Measurements from ENCODE around the gene PARD6A. TPM values are rescaled to one million over a fixed set of nuclear protein-coding genes. Genes with fewer than 3 reads are reported as not detected.
"Not testable (repeated sequence)": the region's sequence is repeated elsewhere in the genome, so short reads cannot be mapped to it uniquely, and the experiment has no call there.

The PARD6A gene
- total RNA-seq, 2 experiments from 2014 or later: 9.5 to 11.1 TPM

DNA sequence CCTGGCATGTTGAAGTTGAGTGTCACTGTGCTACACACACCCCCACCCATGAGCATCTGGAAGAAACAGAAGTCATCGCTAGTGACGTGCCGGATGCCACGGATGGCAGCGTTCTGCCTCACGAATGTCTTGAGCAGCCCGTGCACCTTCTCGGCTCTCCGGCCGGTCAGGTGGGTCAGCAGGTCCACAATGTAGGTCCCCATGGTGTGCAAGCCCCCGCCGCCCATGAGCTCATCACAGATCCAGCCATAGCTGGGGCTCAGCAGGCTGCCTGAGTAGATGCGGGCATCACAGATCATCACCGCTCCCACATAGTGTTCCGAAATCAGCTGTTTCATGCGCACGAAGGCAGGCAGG is 14.8 kb downstream of the PARD6A start:
- peaks cover 3% of the 10 kb centered on the region for H3K4me1 Mint-ChIP-seq
- H3K27ac Mint-ChIP-seq: no peak overlapping the region
- H3K4me3 Mint-ChIP-seq: no peak overlapping the region
- no peaks in the 10 kb centered on the region for H3K27me3 Mint-ChIP-seq
- DNase-seq: no peak
- POLR2A ChIA-PET: interaction anchor here (1.3 kb wide), 1 partner anchor 168 kb away, joined by 3 read pairs; no protein-coding TSS in a partner anchor
- no peaks in the 10 kb centered on the region for H3K36me3 Mint-ChIP-seq
- no peak for ATAC-seq (ENCODE audit: low read depth)
- no peaks in the 10 kb centered on the region for H3K9me3 Mint-ChIP-seq

DNA sequence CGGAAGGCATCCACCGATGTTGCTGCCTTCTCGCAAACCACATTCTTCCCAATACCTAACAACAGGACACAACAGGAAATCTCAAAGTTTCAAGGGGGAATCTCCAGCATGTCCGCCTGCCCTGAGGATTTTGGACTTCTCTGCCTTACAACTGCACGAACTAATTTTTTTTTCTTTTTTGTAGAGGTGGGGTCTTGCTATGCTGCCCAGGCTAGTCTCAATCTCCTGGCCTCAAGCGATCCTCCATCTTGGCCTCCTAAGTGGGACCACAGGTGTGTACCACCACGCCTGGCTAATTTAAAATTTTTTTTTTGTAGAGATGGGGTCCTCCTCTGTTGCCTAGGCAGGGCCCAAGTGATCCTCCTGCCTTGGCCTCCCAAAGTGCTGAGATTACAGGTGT is 15.2 kb downstream of the PARD6A start:
- H3K4me3 Mint-ChIP-seq: no peak overlapping the region
- H3K4me1 Mint-ChIP-seq: peaks cover 3% of the 10 kb centered on the region
- no peaks in the 10 kb centered on the region for H3K9me3 Mint-ChIP-seq
- no peaks in the 10 kb centered on the region for H3K36me3 Mint-ChIP-seq
- ATAC-seq (ENCODE audit: low read depth): no peak
- DNase-seq: no peak
- no peak overlapping the region for H3K27ac Mint-ChIP-seq
- POLR2A ChIA-PET: interaction anchor here (1.3 kb wide), 1 partner anchor 167 kb away, joined by 3 read pairs; no protein-coding TSS in a partner anchor
- no peaks in the 10 kb centered on the region for H3K27me3 Mint-ChIP-seq

DNA sequence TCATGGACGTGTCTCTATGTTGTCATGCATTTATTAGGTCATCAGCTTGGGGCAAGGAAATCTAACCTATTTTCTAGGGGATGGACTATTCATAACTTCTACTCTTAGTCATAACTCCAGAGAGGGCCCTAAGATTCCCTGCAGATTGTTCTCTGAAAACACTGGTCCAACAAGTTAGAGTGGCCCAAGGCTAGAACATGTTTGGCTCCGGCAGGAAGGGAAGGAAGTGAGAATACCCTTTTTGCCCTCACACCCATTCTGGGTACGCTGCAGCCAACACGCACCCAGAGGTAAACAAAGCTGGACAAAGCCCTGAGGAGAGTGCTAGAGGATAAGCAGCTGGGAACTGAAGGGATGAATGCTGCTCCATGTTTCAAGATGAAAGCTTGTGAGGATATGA is 15.8 kb downstream of the PARD6A start:
- DNase-seq (no peak), ATAC-seq (ENCODE audit: low read depth) (no peak)
- Mint-ChIP-seq H3K4me3 (no peak overlapping the region), H3K9me3 (no peaks in the 10 kb centered on the region), H3K27ac (no peak overlapping the region), H3K4me1 (peaks cover 3% of the 10 kb centered on the region), H3K27me3 (no peaks in the 10 kb centered on the region), H3K36me3 (no peaks in the 10 kb centered on the region)
- POLR2A ChIA-PET: interaction anchor here (1.3 kb wide), 1 partner anchor 167 kb away, joined by 3 read pairs; no protein-coding TSS in a partner anchor

DNA sequence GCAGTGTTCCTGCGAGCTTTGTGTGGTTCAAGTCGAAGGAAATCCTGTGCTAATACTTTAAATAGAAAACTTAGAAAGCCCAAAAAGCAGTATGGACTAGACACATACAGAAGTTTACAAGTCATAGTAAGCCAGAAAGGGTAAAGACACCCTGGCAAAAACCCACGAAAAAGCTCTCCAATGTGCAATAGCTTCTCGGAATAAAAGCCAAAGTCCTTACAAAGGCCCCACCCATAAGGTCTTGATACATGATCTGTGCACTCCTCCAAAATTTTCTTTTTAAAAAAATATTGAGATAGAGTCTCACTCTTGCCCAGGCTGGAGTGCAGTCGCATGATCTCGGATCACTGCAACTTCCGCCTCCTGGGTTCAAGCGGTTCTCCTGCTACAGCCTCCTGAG is 16.2 kb downstream of the PARD6A start:
- DNase-seq (no peak), ATAC-seq (ENCODE audit: low read depth) (no peak)
- H3K27ac Mint-ChIP-seq: no peak overlapping the region
- H3K36me3 Mint-ChIP-seq: no peaks in the 10 kb centered on the region
- H3K27me3 Mint-ChIP-seq: no peaks in the 10 kb centered on the region
- no peaks in the 10 kb centered on the region for H3K9me3 Mint-ChIP-seq
- H3K4me1 Mint-ChIP-seq: peaks cover 3% of the 10 kb centered on the region
- H3K4me3 Mint-ChIP-seq: no peak overlapping the region
- POLR2A ChIA-PET: interaction anchor here (1.3 kb wide), 1 partner anchor 166 kb away, joined by 3 read pairs; no protein-coding TSS in a partner anchor

DNA sequence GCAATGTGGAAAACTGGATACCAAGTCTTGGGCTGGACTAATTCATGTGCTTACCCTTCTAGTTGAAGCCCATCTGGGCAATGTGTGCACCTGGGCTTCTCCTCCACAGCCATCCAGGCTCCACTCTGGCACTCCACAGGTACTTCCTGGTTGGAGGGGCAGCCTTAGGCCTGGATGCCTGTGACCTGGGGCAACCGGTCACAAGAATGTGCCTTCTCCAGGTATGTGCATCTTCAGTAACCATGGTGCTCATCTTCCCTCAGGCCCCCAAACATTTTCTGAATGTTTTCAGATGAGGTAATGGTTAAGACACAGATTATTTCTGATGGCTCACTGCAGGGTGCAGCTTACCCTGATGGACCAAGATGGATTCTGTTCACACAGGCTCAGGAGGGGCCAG is 17.0 kb downstream of the PARD6A start:
- Mint-ChIP-seq H3K27ac (no peak overlapping the region), H3K4me1 (no peaks in the 10 kb centered on the region), H3K4me3 (no peak overlapping the region), H3K36me3 (no peaks in the 10 kb centered on the region), H3K9me3 (no peaks in the 10 kb centered on the region), H3K27me3 (no peaks in the 10 kb centered on the region)
- DNase-seq (no peak), ATAC-seq (ENCODE audit: low read depth) (no peak)
- POLR2A ChIA-PET: no interaction called here

DNA sequence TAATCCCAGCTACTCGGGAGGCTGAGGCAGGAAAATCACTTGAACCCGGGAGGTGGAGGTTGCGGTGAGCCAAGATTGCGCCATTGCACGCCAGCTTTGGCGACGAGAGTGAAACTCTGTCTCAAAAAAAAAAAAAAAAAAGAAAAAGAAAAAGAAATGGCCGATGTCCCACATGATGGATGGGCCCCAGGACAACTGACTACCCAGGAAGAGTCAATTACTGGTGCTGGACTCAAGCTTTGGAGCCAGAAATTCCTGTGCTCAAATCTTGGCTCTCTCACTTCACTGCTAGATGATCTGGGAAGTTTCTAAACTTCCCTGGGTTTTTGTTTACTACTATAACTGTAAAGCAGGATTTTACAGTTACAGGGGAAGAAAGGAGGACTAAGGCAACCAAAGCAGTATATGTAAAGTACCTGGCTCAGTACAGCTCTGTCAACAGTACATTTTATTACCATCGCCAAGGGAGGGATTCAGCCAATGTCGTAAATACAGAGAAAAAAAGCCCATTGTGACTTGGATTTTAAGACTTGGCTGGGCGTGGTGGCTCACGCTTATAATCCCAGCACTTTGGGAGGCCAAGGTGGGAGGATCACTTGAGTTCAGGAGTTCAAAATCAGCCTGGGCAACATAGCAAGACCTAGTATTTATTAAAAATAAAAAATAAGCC is 17.7 kb downstream of the PARD6A start:
- no peak overlapping the region for H3K27ac Mint-ChIP-seq
- no peaks in the 10 kb centered on the region for H3K4me1 Mint-ChIP-seq
- no peak overlapping the region for H3K4me3 Mint-ChIP-seq
- H3K9me3 Mint-ChIP-seq: no peaks in the 10 kb centered on the region
- DNase-seq (no peak), ATAC-seq (ENCODE audit: low read depth) (no peak)
- POLR2A ChIA-PET: interaction anchor here (0.7 kb wide), 1 partner anchor 154 kb away, joined by 4 read pairs; no protein-coding TSS in a partner anchor
- H3K36me3 Mint-ChIP-seq: no peaks in the 10 kb centered on the region
- H3K27me3 Mint-ChIP-seq: no peaks in the 10 kb centered on the region

DNA sequence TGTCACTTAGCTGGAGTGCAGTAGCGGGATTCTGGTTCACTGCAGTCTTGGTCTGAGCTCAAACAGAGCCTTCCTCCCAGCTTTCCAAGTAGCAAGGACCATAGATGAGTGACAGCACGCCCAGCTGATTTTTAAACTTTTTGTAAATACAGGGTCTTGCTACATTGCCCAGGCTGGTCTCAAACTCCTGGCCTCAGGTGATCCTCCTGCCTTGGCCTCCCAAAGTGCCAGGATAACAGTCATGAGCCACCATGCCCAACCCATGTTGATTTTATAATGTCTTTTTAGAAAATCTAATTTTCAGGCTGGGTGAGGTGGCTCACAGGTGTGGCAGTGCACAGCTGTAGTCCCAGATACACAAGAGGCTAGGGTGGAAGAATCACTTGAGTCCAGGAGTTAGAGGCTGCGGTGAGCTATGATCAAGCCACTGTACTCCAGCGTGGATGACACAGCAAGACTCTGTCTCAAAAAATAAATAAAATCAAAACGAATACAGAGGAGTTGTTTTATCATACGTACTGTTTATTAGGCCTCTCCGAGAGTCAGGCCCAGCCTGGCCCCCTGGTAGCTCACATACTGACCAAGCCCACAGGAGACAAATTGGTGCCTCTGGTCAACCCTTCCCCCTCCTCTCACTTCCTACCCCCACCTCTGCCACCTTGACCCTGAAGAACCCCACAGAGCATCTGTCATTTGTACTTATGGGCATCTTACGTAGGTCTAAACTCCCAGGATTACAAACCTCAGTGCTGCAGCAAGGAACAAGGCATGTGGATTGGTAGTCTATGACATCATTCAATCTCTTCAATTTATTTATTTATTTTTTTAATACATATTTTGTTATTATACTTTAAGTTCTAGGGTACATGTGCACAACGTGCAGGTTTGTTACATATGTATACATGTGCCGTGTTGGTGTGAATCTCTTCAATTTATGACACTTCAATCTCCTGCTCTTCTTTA is 19.5 kb downstream of the PARD6A start:
- ATAC-seq (ENCODE audit: low read depth) (no peak), DNase-seq (no peak)
- H3K27ac Mint-ChIP-seq: no peak overlapping the region
- POLR2A ChIA-PET: interaction anchor here (0.7 to 1.1 kb wide), 2 partner anchors 47 to 254 kb away, joined by 3 read pairs; no protein-coding TSS in a partner anchor
- no peaks in the 10 kb centered on the region for H3K4me1 Mint-ChIP-seq
- no peaks in the 10 kb centered on the region for H3K36me3 Mint-ChIP-seq
- H3K27me3 Mint-ChIP-seq: no peaks in the 10 kb centered on the region
- no peaks in the 10 kb centered on the region for H3K9me3 Mint-ChIP-seq
- H3K4me3 Mint-ChIP-seq: no peak overlapping the region

DNA sequence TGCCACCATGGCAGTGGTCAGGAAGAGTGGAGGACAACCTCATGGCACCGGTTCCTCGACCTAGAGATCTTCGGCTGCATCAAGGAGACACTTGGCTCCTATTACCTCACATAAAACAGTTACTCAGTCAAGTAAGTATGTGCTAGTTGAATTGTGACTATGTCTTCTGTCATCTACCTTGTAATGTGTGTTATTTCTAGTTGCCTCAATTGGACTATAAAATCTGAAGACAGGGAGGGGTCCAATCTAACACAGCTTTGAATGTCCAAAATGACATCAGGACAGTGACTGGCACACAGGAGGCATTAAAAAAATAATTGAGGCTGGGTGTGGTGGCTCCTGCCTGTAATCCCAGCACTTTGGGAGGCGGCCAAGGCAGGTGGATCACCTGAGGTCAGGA is 23.0 kb downstream of the PARD6A start:
- no peaks in the 10 kb centered on the region for H3K4me1 Mint-ChIP-seq
- H3K27ac Mint-ChIP-seq: no peak overlapping the region
- POLR2A ChIA-PET: no interaction called here
- no peak for ATAC-seq (ENCODE audit: low read depth)
- no peak overlapping the region for H3K4me3 Mint-ChIP-seq
- H3K36me3 Mint-ChIP-seq: peaks cover 2% of the 10 kb centered on the region
- no peaks in the 10 kb centered on the region for H3K27me3 Mint-ChIP-seq
- no peak for DNase-seq
- no peaks in the 10 kb centered on the region for H3K9me3 Mint-ChIP-seq

DNA sequence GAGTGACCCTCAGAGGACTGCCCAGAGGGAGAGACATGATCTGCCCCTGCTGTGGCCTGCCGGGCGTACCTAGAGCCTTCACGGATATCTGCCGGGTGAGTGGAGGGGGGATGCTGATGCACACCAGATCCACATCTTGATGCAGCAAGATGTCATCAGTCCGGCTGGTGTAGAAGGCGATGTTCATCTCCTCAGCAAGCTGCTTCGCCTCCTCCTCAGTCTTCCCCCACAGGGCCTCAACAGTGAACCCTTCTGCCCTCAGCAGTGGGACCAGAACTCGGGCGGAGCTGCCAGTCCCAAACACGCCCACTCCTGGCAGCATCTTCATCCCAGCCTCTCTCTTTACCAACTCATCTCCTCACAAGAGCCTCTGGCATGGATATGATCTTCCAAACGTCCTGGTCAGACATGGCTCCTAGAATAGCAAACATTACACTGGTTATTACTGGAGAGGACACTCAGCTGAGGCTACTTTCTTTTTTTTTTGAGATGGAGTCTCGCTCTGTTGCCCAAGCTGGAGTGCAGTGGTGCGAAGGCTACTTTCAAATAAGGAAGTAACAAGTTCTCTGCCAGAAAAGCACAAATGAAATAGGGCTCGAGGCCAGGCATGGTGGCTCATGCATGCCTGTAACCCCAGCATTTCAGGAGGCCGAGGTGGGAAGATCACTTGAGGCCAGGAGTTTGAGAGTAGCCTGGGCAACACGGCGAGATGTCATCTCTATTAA is 24.8 kb downstream of the PARD6A start:
- Mint-ChIP-seq H3K27ac (no peak overlapping the region), H3K27me3 (no peaks in the 10 kb centered on the region), H3K4me1 (no peaks in the 10 kb centered on the region), H3K4me3 (no peak overlapping the region), H3K36me3 (peaks cover 2% of the 10 kb centered on the region), H3K9me3 (no peaks in the 10 kb centered on the region)
- POLR2A ChIA-PET: interaction anchor here (0.7 kb wide), 1 partner anchor 59 kb away, joined by 3 read pairs; no protein-coding TSS in a partner anchor
- DNase-seq (no peak), ATAC-seq (ENCODE audit: low read depth) (no peak)

DNA sequence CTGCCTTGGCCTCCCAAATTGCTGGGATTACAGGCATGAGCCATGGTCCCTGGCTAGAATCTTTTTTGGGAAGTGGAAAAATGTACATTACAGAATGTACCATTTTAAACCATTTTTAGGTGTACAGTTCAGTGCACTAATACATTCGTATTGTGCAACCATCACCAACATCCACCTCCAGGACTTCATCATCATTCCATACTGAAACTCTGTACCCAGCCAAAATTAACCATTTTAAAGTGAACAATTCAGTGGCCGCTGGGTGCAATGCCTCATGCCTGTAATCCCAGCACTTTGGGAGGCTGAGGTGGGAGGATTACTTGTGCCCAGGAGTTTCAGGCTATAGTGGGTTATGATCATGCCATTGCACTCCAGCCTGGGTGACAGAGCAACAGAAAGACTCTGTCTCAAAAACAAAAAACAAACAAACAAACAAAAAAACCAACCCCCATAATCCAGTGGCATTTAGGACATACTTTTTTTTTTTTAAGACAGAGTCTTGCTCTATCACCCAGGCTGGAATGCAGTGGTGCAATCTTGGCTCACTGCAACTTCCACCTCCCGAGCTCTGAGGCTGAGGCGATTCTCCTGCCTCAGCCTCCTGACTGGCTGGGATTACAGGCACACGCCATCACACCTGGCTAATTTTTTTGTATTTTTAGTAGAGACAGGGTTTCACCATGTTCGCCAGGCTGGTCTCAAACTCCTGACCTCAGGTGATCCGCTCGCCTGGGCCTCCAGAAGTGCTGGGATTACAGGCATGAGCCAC is 32.9 kb downstream of the PARD6A start:
- H3K4me1 Mint-ChIP-seq; DNase-seq; H3K4me3 Mint-ChIP-seq; H3K27ac Mint-ChIP-seq; H3K27me3 Mint-ChIP-seq; ATAC-seq (ENCODE audit: low read depth); H3K9me3 Mint-ChIP-seq: not testable (repeated sequence)
- POLR2A ChIA-PET: interaction anchor here (0.9 kb wide), 1 partner anchor 446 kb away, joined by 4 read pairs; no protein-coding TSS in a partner anchor
- H3K36me3 Mint-ChIP-seq: peaks cover 11% of the 10 kb centered on the region

DNA sequence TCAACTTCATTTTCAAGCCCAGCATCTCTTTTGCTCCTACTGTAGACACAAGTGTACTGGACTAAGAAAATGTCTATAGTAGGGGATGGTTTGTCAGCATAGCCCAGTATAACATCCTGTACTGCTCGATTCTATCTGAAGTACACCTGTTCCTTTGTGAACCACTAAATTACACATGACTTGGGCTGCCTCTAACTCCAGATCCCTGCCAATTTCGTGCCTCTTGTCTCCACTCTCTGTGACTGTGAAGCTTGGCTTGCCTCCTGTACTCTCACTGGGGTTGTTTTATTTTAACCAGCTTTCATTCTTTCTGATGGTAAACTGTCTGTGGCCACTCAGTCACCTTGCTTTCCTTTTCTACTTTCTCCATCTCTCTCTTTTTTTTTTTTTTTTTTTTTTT is 33.9 kb downstream of the PARD6A start:
- H3K4me3 Mint-ChIP-seq: no peak overlapping the region
- no peaks in the 10 kb centered on the region for H3K9me3 Mint-ChIP-seq
- no peak overlapping the region for H3K27ac Mint-ChIP-seq
- peaks cover 4% of the 10 kb centered on the region for H3K4me1 Mint-ChIP-seq
- no peaks in the 10 kb centered on the region for H3K27me3 Mint-ChIP-seq
- DNase-seq (no peak), ATAC-seq (ENCODE audit: low read depth) (no peak)
- POLR2A ChIA-PET: interaction anchor here (0.6 kb wide), 1 partner anchor 397 kb away, joined by 5 read pairs; no protein-coding TSS in a partner anchor
- peaks cover 11% of the 10 kb centered on the region for H3K36me3 Mint-ChIP-seq

DNA sequence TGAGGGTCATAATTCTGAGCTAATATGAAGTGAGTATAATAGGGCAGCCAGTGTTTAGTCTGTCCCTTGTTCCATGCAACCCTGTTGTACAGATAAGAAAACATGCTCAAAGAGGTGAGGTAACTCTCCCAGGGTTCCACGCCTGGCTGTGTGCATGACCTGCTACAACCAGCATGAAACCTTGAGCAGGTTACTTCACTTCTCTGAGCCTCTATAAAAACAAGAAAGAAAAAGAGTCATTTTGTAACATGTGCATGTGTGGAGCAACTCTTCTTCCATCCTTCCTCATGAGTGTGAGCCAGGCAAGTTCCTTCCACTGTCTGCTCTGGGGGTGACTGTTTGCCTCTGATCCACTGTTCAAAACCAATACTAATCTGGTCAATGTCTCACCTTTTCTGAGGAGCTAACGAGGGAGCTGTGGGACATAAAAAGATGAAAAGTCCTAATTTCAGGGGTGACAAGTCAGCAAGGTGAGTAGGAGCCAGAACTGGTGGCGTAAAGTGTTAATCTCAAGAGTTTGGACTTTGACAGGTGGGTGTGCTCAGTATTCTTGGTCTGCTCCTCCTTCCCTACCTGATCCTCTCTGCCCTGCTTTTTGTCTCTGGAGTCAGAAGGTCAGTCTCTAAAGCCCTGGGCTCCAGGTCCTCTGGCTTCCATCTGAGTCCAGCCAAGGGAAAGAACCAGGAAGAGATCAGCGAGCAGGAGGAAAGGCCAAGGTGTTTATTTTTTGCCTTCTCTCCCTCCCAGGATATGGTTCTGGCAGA is 36.8 kb downstream of the PARD6A start:
- DNase-seq (no peak), ATAC-seq (ENCODE audit: low read depth) (no peak)
- H3K4me1 Mint-ChIP-seq: peaks cover 3% of the 10 kb centered on the region
- H3K27ac Mint-ChIP-seq: no peak overlapping the region
- no peak overlapping the region for H3K4me3 Mint-ChIP-seq
- POLR2A ChIA-PET: interaction anchor here (0.5 kb wide), 1 partner anchor 9 kb away, joined by 4 read pairs; no protein-coding TSS in a partner anchor
- H3K9me3 Mint-ChIP-seq: no peaks in the 10 kb centered on the region
- H3K27me3 Mint-ChIP-seq: no peaks in the 10 kb centered on the region
- peaks cover 9% of the 10 kb centered on the region for H3K36me3 Mint-ChIP-seq

All from activated naive CD8-positive, alpha-beta T cell treated with anti-CD3 and anti-CD28 coated beads, Interleukin-2, amount 10 ng/mL, durations not matched to agents 7 days and 5 days (primary cell).